HG02759 (cell line): Measurements from ENCODE around the gene TRIM9.
A peak's percentile ranks its signal among the peaks of the same experiment; 100 is the strongest.
"Not testable (repeated sequence)": the region's sequence is repeated elsewhere in the genome, so short reads cannot be mapped to it uniquely, and the experiment has no call there.

Experiments
- ATAC-seq: cut with Tn5 transposase; IDR thresholded peaks from one replicate; pipeline ENCODE4 v1.9.1; 2021; ENCODE audit warnings: mild to moderate bottlenecking, moderate library complexity; ENCODE audit not compliant: unreplicated experiment

TRIM9 gene

GRCh38 chr14:50967790-50968189 lies 127.1 kb downstream of the TRIM9 start:
- ATAC-seq: no peak

- ATAC-seq: no peak
Measured at GRCh38 chr14:50967103-50967502, 127.8 kb downstream of the TRIM9 start.

GRCh38 chr14:50964683-50965390 lies 130.1 kb downstream of the TRIM9 start:
- no peak for ATAC-seq

- ATAC-seq: no peak
Measured at GRCh38 chr14:50963919-50964318, 131.0 kb downstream of the TRIM9 start.

GRCh38 chr14:50961605-50962221 lies 133.2 kb downstream of the TRIM9 start:
- ATAC-seq: no peak

- ATAC-seq: no peak
Measured at GRCh38 chr14:50957296-50957695, 137.6 kb downstream of the TRIM9 start.

- ATAC-seq: not testable (repeated sequence)
Measured at GRCh38 chr14:50956421-50956820, 138.5 kb downstream of the TRIM9 start.

- no peak for ATAC-seq
Measured at GRCh38 chr14:50955373-50956043, 139.4 kb downstream of the TRIM9 start.

GRCh38 chr14:50954811-50955372 lies 140.0 kb downstream of the TRIM9 start:
- ATAC-seq: no peak

GRCh38 chr14:50953502-50953901 lies 141.4 kb downstream of the TRIM9 start:
- no peak for ATAC-seq

- ATAC-seq: no peak
Measured at GRCh38 chr14:50951032-50951431, 143.9 kb downstream of the TRIM9 start.

GRCh38 chr14:50948205-50948604 lies 146.7 kb downstream of the TRIM9 start:
- no peak for ATAC-seq

- ATAC-seq: no peak
Measured at GRCh38 chr14:50947446-50947845, 147.5 kb downstream of the TRIM9 start.

- no peak for ATAC-seq
Measured at GRCh38 chr14:50946234-50946935, 148.5 kb downstream of the TRIM9 start.

GRCh38 chr14:50944647-50945413 lies 150.1 kb downstream of the TRIM9 start:
- ATAC-seq: peak; percentile 33

- peak; percentile 83 for ATAC-seq
Measured at GRCh38 chr14:50943943-50944646, 150.8 kb downstream of the TRIM9 start, which contains the start of gene PYGL. PYGL (minus strand) TSS chr14:50944483; CDS start chr14:50944403, 80 bp downstream.

- ATAC-seq: no peak
Measured at GRCh38 chr14:50943261-50943942, 151.5 kb downstream of the TRIM9 start.

- not testable (repeated sequence) for ATAC-seq
Measured at GRCh38 chr14:50941638-50942037, 153.3 kb downstream of the TRIM9 start.

- ATAC-seq: no peak
Measured at GRCh38 chr14:50941151-50941550, 153.8 kb downstream of the TRIM9 start.
